ENCODE data around the gene TNP2. TPM values are rescaled to one million over a fixed set of nuclear protein-coding genes. Genes with fewer than 3 reads are reported as not detected.
A peak's percentile ranks its signal among the peaks of the same experiment; 100 is the strongest.

The TNP2 gene
- total and polyA plus RNA-seq, 8 donors = not detected

DNA sequence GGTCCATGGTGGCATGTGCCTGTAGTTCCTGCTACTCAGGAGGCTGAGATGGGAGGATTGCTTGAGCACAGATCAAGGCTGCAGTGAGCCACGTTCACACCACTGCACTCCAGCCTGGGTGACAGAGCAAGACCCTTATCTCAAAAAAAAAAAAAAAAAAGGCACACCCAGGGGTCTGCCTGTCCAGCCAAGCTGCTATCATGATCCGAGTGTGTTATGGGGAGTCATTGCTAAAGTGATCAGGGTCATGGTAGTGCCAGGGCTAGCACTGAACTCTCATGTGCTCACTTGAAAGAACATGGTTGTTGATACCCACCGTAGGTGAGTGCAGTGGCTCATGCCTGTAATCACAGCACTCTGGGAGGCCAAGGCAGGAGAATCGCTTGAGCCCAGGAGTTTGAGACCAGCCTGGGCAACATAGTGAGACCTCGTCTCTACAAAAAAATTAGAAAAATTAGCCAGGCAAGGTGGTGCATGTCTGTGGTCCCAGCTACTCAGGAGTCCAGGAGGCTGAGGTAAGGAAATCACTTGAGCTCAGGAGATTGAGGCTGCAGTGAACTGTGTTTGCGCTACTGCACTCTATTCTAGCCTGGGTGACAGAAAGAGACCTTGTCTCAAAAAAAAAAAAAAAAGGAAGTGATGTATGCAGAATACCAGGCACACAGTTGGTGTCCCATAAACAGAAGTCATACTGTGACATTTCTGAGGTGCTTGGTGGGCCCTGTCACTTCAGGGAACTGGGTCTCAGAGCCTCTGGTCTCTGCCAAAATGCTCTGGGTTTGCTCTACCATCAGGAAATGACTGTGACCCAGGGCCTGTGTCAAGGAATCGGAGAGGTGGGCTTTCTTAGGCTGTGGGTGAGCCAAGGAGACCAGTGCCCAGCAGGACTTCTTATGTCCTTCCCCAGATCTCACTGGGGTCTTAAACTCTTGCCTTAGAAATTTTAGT is 9.8 kb upstream of the TNP2 start:
- peak overlapping the region in 1 of 5 donors; percentile 38 for H3K27ac ChIP-seq
- TF ChIP-seq POLR2AphosphoS5 (IDR thresholded peaks at IDR 0.05) (no peak), POLR2A (IDR thresholded peaks at IDR 0.05) (no peak), EP300 (IDR thresholded peaks at IDR 0.05) (no peak)
- TF ChIP-seq, protein P1, sequence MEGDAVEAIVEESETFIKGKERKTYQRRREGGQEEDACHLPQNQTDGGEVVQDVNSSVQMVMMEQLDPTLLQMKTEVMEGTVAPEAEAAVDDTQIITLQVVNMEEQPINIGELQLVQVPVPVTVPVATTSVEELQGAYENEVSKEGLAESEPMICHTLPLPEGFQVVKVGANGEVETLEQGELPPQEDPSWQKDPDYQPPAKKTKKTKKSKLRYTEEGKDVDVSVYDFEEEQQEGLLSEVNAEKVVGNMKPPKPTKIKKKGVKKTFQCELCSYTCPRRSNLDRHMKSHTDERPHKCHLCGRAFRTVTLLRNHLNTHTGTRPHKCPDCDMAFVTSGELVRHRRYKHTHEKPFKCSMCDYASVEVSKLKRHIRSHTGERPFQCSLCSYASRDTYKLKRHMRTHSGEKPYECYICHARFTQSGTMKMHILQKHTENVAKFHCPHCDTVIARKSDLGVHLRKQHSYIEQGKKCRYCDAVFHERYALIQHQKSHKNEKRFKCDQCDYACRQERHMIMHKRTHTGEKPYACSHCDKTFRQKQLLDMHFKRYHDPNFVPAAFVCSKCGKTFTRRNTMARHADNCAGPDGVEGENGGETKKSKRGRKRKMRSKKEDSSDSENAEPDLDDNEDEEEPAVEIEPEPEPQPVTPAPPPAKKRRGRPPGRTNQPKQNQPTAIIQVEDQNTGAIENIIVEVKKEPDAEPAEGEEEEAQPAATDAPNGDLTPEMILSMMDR (IDR thresholded peaks at IDR 0.05) = no peak
- 66 to 74% (median 73%) methylated on average over 7 of the region's 7 CpGs for WGBS, 5 donors

DNA sequence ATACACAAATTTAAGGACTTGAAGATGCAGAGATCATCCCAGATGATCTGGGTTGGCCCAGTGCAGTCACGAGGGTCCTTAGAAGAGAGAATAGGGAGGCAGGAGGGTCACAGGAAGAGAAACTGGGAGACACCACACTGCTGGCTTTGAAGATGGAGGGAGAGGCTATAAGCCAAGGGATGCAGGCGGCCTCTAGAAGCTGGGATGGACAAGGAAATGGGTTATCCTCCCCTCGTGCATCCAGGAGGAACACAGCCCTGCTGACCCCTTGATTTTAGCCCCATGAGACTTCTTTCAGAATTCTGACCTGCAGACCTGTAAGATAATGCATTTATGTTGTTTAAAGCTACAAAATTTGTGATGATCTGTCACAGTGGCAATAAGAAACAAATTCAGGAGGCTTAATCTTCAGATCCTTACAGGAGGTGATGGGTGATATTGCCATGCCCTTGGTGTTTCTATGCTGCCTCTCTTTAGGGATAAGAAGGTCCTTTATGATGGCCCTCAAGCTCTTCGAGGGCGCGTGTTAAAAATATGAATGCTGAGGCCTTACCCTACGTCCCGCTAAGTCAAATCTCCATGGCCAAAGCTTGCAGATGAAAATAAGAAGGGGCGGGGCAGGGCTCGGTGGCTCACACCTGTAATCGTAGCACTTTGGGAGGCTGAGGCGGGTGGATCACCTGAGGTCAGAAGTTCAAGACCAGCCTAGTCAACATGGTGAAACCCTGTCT is 8.6 kb upstream of the TNP2 start:
- Histone ChIP-seq H3K4me3 (no peak overlapping the region), H3K4me1 (peaks cover 13 to 15% (median 14%) of the 10 kb centered on the region in 4 donors), H3K27me3 (no peaks in the 10 kb centered on the region), H3K9me3 (no peaks in the 10 kb centered on the region), H3K36me3 (no peaks in the 10 kb centered on the region), H3K27ac (no peak overlapping the region)
- intact Hi-C loops (cut with DNase I; ENCODE audit: low total_unique reads) = no loop called here
- no peak for DNase-seq
- TF ChIP-seq EP300 (IDR thresholded peaks at IDR 0.05) (no peak), POLR2A (IDR thresholded peaks at IDR 0.05) (no peak), POLR2AphosphoS5 (IDR thresholded peaks at IDR 0.05) (no peak)
- TF ChIP-seq, protein P1 (IDR thresholded peaks at IDR 0.05) = no peak
- 84 to 95% (median 90%) methylated on average over 12 of the region's 12 CpGs for WGBS, 5 donors

More for the DNA sequence above, 9.8 kb upstream of the TNP2 start:
- H3K36me3 ChIP-seq = no peaks in the 10 kb centered on the region
- no peaks in the 10 kb centered on the region for H3K27me3 ChIP-seq
- peaks cover 13 to 15% (median 14%) of the 10 kb centered on the region in 4 donors for H3K4me1 ChIP-seq
- intact Hi-C loops (cut with DNase I; ENCODE audit: low total_unique reads) = no loop called here
- no peak overlapping the region for H3K4me3 ChIP-seq
- no peaks in the 10 kb centered on the region for H3K9me3 ChIP-seq
- no peak for DNase-seq

DNA sequence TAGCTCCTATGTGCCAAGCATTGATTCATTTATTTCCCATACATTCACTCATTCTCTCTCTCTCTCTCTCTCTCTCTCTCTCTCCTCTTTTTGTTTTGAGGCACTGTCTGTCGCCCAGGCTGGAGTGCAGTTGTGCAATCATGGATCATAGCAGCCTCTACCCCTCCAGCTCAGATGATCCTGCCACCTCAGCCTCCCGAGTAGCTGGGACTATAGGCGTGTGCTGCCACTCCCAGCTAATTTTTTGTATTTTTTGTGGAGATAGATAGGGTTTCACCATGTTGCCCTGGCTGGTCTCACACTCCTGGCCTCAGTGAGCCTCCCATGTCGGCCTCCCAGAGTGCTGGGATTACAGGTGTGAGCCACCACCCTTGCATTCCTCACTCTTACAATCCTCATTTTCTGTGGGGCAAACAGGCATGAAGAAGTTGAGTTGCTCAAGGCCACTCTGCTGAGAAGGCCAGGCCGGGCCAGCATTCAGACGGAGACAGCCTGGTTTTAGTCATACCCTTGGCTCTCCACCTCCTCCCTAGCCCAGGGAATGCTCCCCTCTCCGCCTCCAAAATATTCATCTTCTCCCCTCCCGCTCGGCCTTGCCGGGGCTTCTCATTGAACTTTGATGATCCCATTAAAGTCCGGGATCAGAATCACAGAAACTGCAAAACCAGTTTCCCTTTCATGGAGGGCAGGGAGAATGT is 7.9 kb upstream of the TNP2 start:
- Histone ChIP-seq H3K9me3 (no peaks in the 10 kb centered on the region), H3K4me3 (no peak overlapping the region), H3K27me3 (no peaks in the 10 kb centered on the region), H3K36me3 (no peaks in the 10 kb centered on the region), H3K27ac (no peak overlapping the region), H3K4me1 (peaks cover 13 to 15% (median 14%) of the 10 kb centered on the region in 4 donors)
- TF ChIP-seq POLR2AphosphoS5 (IDR thresholded peaks at IDR 0.05) (no peak), POLR2A (IDR thresholded peaks at IDR 0.05) (no peak), EP300 (IDR thresholded peaks at IDR 0.05) (no peak)
- TF ChIP-seq, protein P1 (IDR thresholded peaks at IDR 0.05) = no peak
- DNase-seq = no peak
- intact Hi-C loops (cut with DNase I; ENCODE audit: low total_unique reads) = no loop called here
- 87 to 93% (median 89%) methylated on average over 11 of the region's 11 CpGs for WGBS, 5 donors
